Stimulated activated CD4-positive, alpha-beta T cell treated with anti-CD3 and anti-CD28 coated beads, TNF-alpha, amount 100 ng/mL, for 24 hours (primary cell): ENCODE measurements around the gene KANSL3.
A peak's percentile ranks its signal among the peaks of the same experiment; 100 is the strongest.
"Not testable (repeated sequence)": the region's sequence is repeated elsewhere in the genome, so short reads cannot be mapped to it uniquely, and the experiment has no call there.

Experiments used
- DNase-seq, 3 experiments: peaks; one replicate each; pipeline ENCODE4 v3.0.0-alpha.2; 2020; ENCODE audit warnings: low read depth in 3 of 3

KANSL3 gene

DNA sequence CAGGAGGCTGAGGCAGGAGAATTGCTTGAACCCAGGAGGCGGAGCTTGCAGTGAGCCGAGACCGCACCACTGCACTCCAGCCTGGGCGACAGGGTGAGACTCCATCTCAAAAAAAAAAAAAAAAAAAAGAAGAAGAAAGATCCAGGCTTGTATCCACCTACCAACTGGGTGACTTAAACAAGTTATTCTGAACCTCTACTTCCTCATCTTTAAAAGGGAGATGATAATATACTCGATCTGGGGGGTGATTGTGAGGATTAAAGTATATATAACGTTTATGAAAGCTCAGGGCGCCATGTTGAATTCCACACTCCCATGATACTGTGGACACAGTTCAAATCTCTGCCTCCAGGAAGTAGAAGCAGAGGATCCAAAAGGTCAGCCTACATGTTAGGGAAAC, 16.7 kb upstream of the KANSL3 start:
- not testable (repeated sequence) for DNase-seq

DNA sequence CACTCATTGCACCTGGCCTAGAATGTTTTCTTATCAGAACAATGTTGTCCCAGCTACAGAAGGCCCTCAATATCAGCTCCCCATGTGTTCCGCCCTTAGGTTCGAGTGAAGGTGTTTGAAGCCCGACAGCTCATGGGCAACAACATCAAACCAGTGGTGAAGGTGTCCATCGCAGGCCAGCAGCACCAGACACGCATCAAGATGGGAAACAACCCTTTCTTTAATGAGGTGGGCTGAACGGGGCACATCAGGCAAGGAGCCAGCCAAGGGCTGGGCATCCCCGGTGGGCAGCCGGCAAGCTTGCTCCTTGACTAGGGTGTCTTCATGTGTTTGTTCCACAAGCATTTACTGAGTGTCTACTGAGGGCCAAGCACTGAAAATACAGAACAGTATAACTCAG, 13.7 kb upstream of the KANSL3 start:
- no peak for DNase-seq

DNA sequence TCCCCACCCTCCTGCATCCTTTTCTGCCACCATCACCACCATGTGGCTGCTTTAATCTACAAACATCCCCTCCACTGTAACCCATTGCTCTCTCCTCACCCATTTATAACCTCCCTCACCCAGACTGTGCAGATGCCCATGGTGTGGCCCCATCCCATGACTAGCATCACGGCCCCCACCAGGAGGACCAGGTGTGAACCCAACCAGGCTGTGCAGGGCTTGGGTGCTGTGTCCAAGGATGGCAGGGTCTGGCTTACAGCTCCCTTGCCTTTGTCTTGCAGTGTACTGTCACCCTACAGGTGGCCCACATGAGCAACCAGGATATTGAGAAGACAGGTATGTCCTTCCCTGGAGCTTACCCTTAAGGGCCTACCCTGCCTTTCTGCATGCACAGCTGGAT, 11.2 kb upstream of the KANSL3 start:
- DNase-seq, result no peak

DNA sequence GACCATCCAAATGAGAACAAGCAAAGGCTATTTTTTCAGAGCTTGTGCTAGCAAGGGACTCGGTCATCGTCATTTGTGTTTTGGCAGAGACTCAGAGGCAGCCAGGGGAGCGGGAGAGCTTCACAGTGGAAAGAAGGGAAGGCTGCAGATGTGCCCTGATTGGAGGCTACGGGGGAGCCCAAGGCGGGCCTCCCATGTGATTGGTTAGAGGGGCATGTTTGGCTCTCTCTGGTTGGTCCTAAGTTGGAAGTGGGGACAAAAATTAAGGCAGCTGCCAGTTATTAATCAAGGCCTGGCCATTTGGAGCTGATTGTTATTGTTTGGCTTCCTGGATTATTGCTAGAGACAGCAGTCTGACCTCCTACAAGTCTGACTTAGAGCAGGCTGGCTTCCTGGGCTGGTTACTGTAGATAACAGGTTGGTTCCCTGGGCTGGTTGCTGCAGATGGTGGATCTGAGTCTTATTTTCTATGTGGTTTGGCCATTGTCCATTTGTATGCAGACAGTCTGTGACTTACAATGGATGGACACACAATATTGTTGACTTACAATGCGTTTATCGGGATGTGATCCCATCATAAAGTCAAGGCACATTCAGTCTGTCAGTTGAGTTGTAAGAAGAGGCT, 10.3 kb upstream of the KANSL3 start:
- no peak for DNase-seq

DNA sequence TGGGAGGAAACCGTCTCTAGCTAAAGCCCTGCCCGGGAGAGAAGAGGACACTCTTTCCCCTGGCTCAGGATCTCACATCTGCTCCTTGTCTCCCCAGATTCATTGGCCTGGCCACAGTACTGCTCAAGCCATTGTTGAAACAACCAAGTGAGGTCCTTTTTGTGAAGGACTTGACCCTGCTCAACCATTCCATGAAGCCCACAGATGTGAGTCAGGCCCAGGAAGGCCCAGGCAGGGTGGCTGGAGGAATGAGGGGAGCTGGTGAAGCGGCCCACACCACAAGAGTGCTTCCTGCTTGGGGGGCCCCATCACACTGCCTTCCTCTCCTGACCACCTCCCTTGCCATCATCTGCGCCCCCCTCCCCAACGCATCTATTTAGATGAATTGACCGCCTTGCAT, 9.6 kb upstream of the KANSL3 start:
- no peak for DNase-seq

DNA sequence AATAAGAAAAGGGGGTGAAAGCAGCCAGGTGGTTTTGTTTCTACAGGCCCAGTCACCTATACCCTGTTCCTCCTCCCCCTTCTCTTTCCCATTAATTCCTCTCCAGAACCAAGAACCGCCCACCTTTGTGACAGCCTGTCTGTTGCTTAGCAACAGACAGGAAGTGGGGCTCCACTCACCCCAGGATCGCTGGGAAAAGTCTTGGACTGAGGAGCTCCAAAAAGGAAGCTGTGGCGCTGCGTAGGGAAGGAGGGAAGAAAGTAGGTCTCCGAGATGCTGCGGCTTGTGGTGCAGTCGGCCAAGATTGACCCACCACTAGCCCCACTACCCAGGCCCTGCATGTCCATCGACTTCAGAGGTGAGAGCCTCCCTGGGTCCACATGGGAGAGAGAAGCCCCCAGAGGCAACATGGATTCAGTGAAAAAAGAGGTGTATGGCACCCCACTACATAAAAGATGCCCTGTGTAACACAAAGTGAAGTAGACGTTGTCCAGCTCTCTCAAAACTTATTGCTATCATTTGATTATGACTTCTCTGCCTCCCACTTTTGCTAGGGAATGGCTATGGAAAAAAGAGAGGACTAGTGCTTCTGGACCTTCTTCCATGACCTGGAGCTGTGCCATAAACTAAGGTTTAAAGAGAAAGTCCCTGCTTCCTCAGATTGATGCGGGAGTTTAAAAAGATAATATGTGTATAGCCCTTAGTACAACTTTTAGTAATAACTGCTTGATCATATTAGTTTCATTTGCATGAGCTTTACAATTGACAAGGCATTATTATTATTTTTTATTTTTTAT, 4.7 kb upstream of the KANSL3 start, which contains the start of gene FER1L5:
Gene FER1L5, plus strand, starts transcription at position 201 of the 797 bp plus-strand sequence. Its CDS starts 73 bp downstream, at position 274.
- DNase-seq, result no peak

DNA sequence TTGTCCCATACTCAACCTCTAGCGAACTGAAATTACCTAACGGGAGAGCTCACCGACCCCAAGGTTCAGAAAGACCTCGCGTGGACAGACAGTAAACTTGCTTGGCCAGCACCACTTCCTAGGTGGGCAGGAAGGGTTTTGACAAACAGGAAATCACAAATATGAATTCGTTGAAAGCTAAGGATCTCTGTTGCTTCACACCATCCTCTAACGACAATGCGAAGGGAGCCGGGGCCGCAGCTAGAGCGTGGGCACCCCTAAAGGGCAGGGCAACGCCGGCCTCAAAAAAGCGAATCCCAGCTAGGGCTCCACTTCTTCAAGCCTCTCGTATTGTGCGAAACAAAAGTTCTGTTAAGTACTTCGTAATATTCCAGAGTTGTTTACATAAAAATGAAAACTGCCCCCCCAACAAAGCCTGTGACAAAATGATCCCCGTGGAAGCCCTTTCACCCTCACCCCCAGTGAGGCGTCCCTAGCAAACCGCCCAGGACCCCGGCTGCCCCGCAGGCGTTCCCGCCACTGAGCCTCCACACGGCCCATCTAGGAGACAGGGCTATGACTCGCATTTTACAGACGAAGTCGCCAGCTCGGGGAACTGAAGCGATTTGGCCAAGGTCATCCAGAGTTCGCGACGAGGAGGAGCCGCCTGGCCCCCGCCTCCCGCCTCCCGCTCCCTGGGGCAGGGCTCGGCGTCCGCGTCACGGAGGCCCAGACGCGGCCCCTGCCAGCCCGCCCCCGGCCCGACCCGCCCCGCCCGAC, 548 bp downstream of the KANSL3 start:
- peak; percentile 61 to 82 (median 66) for DNase-seq

DNA sequence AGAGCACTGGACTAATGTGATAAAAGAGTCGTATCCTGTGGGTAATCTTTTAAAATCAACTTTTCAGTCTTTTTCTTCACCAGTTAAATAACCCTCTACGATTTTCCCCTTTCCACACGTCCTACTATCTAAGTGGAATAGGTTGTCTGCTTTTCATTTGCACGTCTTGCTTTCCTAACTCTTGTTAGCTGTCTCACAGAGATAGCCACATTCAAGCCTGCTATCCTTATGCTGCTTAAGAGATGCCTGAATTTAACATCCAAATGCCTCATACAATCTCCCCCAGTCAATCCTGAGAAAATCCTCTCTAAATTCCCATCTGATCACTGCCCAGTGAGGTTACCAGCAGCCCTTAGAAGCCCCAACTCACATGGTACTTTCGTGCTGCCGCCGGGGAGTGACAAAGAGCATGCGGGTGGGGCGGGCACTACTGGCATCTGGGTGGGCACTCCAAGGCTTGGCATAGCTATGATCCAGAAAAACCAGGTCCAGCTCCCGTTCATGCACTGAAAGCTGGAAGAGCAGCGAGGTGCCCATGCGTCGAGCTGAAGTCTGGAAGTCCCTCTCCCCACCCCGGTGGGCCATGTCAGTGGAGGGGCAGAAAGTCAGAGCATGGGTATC, 1.5 kb downstream of the KANSL3 start:
- no peak for DNase-seq

DNA sequence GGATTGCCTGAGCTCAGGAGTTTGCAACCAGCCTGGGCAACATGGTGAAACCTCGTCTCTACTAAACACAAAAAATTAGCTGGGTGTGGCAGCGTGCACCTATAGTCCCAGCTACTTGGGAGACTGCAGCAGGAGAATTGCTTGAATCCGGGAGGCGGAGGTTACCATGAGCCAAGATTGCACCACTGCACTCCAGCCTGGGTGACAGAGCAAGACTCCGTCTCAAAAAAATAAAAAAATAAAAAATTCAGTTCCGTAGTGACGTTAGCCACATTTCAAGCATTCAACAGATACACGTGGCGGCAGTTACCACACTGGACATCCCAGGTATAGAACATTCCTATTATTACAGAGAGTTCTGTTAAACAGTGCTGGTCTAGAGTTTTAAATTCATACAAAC, 4.5 kb downstream of the KANSL3 start:
- DNase-seq, result no peak

DNA sequence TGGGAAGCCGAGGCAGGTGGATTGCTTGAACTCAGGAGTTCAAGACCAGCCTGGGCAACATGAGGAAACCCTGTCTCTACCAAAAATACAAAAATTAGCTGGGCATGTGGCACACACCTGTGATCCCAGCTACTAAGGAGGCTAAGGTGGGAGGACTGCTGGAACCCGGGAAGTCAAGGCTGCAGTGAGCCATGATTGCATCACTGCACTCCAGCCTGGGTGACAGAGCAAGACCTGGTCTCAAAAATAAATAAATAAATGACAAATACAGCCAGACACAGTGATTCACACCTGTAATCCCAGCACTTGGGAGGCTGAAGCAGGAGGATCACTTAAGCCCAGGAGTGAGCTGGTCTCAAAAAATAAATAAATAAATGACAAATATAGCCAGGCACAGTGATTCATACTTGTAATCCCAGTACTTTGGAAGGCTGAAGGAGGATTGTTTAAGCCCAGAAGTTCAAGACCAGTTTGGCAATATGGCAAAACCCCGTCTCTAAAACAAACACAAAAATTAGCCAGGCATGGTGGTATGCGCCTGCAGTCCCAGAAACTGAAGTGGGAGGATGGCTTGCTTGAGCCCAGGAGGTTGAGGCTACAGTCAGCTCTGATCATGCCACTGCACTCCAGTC, 6.2 kb downstream of the KANSL3 start:
- DNase-seq, result no peak

DNA sequence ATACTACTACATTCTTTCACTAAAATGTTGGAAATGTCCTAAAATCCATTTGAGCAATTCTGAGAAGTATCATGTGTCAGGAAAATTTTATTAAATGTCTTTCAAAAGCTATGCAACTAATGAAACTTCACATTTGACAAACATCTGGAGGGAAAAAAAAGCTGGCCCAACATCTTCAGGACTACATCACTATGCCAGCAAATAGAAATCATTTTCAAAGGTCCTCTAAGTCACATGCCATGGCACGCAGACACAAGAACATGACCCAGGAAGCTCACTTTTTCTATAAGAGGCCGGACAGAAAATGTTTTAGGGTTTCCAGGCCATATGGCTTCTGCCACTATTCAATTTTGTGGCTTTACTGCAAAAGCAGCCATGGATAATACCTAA, 11.6 kb downstream of the KANSL3 start:
- DNase-seq, result no peak

DNA sequence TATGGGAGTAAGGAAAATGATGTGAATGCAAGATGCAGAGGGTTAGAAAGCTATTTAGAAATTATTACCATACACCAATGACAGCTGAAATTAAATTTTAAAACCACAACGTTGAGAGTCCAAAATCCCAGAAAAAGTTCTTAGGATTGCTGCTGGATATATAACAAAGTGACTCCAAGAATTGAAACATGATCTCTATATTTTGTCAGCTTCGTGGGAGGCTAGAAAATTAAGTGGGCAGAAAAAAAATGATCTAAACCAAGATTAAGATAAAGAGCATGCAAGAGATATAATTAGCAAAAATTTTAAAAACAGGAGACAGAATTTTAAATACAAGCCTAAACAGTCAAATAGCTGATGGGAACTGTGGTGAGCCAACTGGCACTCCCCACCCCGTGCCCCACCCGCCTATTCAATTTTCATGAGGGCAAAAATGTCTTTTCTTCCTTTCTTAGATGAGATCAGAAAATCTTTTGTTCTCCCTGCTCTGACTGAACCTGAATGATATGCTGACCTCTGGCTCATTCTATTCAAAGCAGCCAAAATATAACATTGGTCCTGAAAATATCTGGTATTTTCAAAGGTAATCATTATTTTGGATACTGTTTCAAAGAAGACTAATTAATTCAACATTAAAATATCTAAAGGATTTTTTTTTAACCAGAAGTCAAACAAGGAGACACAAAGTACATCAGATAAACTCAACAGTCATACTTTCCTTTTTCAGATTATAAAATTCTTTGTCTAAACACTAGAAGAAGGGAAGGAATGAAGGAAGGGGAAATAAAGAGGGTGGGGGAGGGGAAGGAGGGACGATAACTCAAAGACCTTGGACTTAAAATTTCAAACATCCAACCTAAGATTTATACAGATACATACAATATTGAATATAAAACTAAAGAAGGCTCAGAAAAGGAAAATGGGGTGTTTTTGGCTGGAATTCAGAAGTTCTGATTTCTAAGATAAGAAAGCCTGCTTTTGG, 12.2 kb downstream of the KANSL3 start:
- no peak for DNase-seq

DNA sequence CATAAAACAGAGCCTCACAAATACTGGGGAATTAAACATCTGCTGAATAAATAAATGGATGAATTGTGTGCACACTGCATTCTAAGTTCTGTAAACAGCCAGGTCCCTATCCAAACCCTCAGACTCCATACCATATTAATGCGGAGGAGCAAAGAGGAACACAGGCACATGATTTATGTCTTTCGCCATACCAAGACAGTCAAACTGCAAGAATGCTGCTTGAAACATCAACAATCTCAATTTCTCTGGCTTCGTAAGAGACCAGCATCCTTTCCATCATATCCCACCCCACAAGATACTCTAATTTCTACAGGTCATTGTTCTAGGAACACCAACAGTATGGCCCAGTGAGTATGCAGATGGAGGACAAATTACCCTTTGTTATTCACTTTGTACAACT, 15.0 kb downstream of the KANSL3 start:
- no peak for DNase-seq

DNA sequence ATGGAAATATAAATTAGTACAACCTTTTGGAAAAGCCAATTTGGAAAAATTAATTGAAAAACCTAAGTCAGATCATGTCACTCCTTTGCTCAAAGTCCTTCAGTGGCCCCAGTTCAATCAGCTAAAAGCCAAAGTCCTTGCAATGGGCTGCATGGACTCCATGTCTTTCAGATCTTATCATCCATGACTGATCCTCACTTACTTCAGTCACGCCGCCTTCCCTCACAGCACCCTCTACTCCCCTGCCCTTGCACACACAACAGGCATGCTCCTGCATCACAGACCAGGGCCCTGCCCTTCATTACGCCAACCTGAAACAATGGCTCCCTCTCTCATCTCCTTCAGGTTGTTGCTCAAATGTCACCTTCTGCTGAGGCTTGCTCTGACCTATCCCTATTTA, 15.6 kb downstream of the KANSL3 start:
- no peak for DNase-seq

DNA sequence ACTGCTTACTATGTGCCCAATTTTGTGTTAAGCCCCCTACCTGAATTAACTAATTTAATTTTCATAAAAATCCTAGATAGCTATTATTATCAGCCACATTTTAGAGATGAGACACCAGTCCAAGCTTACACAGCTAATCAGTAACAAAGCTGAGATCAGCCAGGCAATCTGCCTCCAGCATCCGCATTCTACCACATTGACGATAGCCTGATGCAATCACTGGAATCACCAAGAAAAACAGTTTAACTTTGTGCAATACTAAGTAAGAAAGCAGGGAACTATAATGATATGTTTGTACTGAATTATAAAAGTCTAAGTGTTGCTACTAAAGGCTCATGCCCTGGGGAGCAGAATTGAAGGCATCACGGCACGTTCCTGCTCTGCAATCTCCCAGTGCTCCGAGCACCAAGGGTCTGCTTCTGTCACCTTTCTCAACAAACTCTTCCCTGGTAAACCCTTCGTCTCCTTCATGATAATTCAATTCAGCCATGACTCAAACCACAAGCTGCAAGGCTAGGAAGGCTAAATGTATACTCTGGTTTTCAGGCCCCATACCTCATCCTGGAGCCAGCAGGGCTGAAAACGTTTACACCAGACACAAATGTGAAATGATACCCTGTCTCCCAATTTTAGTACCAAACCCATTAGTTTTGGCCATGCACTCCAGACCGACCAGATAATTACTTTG, 19.4 kb downstream of the KANSL3 start:
- no peak for DNase-seq

DNA sequence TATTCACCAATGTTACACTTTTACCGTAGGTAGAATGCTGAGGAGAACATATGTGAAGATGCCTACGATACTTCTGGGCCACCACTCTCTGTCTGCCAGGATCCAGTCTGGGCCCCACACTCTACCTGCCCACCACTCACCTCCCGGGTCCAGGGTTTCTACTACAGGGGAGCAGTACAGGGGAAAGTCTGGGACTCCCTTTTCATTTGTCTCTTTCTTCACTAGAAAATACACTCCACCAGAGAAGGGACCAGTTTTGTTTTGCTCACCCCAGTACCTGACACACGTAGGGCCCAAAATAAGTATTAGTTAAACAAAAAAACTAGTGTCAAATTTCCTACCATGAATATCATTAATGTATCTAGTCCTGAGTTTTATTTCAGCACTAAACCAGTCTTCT, 21.1 kb downstream of the KANSL3 start:
- DNase-seq, result no peak

DNA sequence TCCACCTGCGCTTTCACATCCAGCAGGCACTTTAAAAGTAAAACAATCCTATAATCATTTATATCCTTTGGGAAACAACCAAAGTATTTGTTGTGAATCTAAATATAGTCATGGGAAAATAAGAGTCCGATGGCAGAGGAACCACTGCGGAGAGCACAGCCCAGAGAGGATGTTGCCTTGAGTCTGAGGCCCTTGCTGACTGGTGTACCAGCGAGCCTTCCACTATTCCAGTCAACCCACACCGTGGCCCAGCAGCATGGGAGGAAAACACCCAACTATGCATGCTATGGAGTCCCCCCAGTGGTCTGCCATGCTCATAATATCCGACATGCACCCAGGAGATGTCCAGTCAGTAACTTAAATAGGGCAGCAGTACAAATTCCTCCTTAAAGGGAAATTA, 21.6 kb downstream of the KANSL3 start:
- DNase-seq, result no peak

DNA sequence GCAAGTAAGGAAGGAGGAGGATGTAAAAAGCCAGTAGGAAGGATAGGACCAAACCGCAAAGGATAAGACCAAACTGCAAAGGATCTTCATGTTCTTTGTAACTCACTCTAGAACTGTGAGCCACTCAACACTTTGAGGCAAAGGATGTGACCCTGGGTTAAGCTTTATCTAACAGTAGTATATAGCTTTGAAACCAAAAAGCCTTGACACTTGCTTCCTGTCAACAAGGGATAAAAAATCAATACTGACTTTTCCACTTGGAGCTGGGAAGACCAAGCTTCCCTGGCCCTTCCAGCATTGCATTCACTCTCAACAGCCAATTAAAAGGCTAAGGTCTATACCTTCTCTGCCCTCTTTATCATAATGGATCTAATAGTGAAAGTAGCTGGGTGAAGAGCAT, 22.0 kb downstream of the KANSL3 start:
- no peak for DNase-seq

DNA sequence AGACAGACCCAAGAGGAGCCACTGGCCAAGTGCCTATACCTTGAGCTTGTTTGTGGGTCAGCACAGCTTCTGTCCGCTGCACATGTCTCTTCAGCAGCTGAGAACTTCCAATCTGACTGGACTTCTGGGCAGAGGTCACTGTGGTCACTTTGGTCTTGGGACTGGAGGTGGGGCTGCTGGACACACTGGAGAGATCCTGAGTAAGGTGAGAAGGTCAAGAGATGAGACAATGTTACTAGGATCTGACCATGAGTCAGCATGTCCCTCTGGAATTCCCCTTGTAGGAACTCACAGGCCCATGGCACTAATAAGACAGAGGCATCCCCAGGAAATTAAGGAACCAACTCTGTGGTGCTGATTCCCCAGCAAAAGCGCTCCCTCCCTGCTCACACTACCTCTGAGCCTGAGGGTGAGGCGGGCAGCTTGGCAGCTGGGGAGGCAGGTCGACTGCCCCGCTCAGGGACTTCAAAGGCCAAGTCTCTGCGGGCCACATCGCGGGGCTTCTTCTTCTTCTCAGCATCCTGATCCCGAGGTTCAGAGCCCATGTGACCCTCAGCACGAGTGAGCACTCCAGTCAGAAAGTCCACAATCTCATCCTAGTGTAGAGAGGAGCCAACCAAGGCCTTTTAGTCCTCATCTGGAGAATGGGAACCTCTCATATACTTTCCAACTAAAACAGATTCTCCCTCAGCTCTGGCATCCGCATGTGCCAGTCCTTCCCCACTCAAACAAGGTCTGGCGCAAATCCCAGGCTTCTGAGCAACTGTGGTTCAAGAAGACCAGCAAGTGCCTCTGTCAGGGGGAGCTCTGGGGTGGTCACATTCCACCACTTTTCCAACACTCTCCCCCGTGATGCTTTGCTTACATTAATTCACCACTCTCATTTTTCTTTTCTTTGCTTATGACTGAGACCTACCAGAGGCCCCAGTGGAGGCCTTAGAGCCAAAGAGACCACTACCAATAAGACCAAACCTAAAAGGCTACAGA, 29.4 kb downstream of the KANSL3 start:
- no peak for DNase-seq
